Natural killer cell (primary cell): ENCODE results near the gene RAI1. TPM values are rescaled to one million over a fixed set of nuclear protein-coding genes. Genes with fewer than 3 reads are reported as not detected.

Source experiments
- ATAC-seq, 3 donors: fragments of 150-1000 bp in 2 of 3; fragments of 200-7000 bp in 1 of 3; cut with Tn5 transposase; 1 replicate in 1 of 3; 2 replicates in 2 of 3; pipeline ENCODE4 v1.10.0; 2021; ENCODE audit warnings: mild to moderate bottlenecking in 2 of 3, moderate library complexity in 2 of 3
- DNase-seq, 2 donors: peaks; one replicate each; pipeline versions ENCODE4 v3.0.0 to v3.0.0-alpha.2; 2013 to 2021; ENCODE audit warnings: mixed read lengths in 1 of 2
- H3K27ac ChIP-seq: one replicate; pipeline ENCODE4 v1.5.1; 2013; ENCODE audit warnings: mild to moderate bottlenecking, low read length
- H3K27me3 ChIP-seq: one replicate; pipeline ENCODE4 v1.6.1; 2013; ENCODE audit warnings: low read length; ENCODE audit not compliant: control insufficient read depth, insufficient read depth
- H3K36me3 ChIP-seq: one replicate; pipeline ENCODE4 v1.6.1; 2013; ENCODE audit warnings: low read length; ENCODE audit not compliant: control insufficient read depth, insufficient read depth
- H3K4me1 ChIP-seq: one replicate; pipeline ENCODE4 v1.6.1; 2013; ENCODE audit warnings: low read length; ENCODE audit not compliant: control insufficient read depth, insufficient read depth
- H3K4me3 ChIP-seq: one replicate; pipeline ENCODE4 v1.5.1; 2013; ENCODE audit warnings: low read length
- H3K9me3 ChIP-seq: one replicate; pipeline ENCODE4 v1.6.1; 2013; ENCODE audit warnings: low read length; ENCODE audit not compliant: control insufficient read depth, insufficient read depth
- H3K27ac Mint-ChIP-seq, 2 donors: one replicate each; pipeline ENCODE4 v1.8.0; 2022; ENCODE audit warnings: mild to moderate bottlenecking in 2 of 2, mixed read lengths in 2 of 2, moderate library complexity in 1 of 2
- H3K27me3 Mint-ChIP-seq, 2 donors: one replicate each; pipeline ENCODE4 v1.8.0; 2022; ENCODE audit warnings: low read depth in 2 of 2, mixed read lengths in 2 of 2
- H3K36me3 Mint-ChIP-seq: one replicate; pipeline ENCODE4 v1.8.0; 2022; ENCODE audit warnings: mixed read lengths
- H3K4me1 Mint-ChIP-seq, 2 donors: one replicate each; pipeline ENCODE4 v1.8.0; 2022; ENCODE audit warnings: mixed read lengths in 2 of 2
- H3K4me3 Mint-ChIP-seq: one replicate; pipeline ENCODE4 v1.8.0; 2022; ENCODE audit warnings: mild to moderate bottlenecking, moderate library complexity, mixed read lengths
- H3K9me3 Mint-ChIP-seq, 2 donors: one replicate each; pipeline ENCODE4 v1.8.0; 2022; ENCODE audit warnings: mixed read lengths in 2 of 2
- WGBS: methylation state at CpG from one replicate; pipeline ENCODE4 v1.1.7; 2013; ENCODE audit warnings: missing lambda C conversion rate; ENCODE audit not compliant: insufficient coverage; 5-methylcytosine and 5-hydroxymethylcytosine counted together
- intact Hi-C: fragments of 100-400 bp; cut with micrococcal nuclease; formaldehyde crosslinking; loops from one replicate; pipeline ENCODE4 v1.14.2; 2022
- total RNA-seq, 4 donors: library from RNA; stranded (reverse); fragments of 120-200 nt in 1 of 4; gene quantifications; one replicate each; pipeline versions ENCODE4 v1.2.3 to v1.2.4, GENCODE V29; 2013 to 2022
- TF ChIP-seq, protein P1 (sequence below): fragments of 200-600 bp; IDR thresholded peaks from one replicate; pipeline ENCODE4 v1.8.0; 2022; ENCODE audit warnings: antibody characterized with exemption

Gene RAI1
- total RNA-seq, 3 donors from 2014 or later (not counting 1 experiment from before 2014, with no cell fraction given) = 39.8 to 55.0 (median 49.4) TPM

DNA sequence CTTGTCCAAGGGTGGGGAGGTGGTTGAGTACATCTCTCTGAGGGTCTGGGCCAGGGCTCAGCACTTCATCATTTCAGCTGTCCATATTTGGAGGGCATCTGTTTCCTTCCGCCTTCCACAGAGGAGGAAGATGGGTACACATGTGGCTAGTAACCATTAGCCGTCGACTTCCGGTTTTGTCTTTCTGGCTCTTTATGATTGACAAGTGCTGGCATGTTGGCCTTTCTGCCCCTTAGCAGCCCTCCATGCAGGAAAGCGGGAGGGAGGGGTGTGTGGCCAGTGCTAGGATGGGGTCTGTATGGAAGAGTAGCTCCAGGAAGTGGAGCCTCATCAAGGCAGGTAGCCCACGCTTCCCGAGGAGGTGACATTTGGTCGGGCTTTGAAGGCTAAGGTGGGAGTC lies 69.6 kb downstream of the RAI1 start:
- Histone ChIP-seq H3K27ac (peak overlapping the region; percentile 93), H3K4me1 (peaks cover 66% of the 10 kb centered on the region), H3K9me3 (no peaks in the 10 kb centered on the region), H3K27me3 (no peaks in the 10 kb centered on the region), H3K36me3 (no peaks in the 10 kb centered on the region), H3K4me3 (no peak overlapping the region)
- H3K27me3 Mint-ChIP-seq = no peaks in the 10 kb centered on the region
- 0% methylated on average over 8 of the region's 8 CpGs for WGBS
- TF ChIP-seq, protein P1, sequence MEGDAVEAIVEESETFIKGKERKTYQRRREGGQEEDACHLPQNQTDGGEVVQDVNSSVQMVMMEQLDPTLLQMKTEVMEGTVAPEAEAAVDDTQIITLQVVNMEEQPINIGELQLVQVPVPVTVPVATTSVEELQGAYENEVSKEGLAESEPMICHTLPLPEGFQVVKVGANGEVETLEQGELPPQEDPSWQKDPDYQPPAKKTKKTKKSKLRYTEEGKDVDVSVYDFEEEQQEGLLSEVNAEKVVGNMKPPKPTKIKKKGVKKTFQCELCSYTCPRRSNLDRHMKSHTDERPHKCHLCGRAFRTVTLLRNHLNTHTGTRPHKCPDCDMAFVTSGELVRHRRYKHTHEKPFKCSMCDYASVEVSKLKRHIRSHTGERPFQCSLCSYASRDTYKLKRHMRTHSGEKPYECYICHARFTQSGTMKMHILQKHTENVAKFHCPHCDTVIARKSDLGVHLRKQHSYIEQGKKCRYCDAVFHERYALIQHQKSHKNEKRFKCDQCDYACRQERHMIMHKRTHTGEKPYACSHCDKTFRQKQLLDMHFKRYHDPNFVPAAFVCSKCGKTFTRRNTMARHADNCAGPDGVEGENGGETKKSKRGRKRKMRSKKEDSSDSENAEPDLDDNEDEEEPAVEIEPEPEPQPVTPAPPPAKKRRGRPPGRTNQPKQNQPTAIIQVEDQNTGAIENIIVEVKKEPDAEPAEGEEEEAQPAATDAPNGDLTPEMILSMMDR = no peak
- H3K36me3 Mint-ChIP-seq = no peaks in the 10 kb centered on the region
- peak overlapping the region; percentile 91 for H3K4me3 Mint-ChIP-seq
- intact Hi-C loops = loop anchor here (2.0 to 5.0 kb wide), 4 partner anchors 39 to 221 kb away; partner anchors contain the start of genes DRC3, SREBF1 and TOM1L2
- ATAC-seq = peak; percentile 15 to 22 (median 16)
- peaks cover 49 to 51% of the 10 kb centered on the region in 2 donors for H3K4me1 Mint-ChIP-seq
- peak; percentile 38 to 74 for DNase-seq
- H3K9me3 Mint-ChIP-seq = no peaks in the 10 kb centered on the region
- peak overlapping the region; percentile 95 to 99 for H3K27ac Mint-ChIP-seq

DNA sequence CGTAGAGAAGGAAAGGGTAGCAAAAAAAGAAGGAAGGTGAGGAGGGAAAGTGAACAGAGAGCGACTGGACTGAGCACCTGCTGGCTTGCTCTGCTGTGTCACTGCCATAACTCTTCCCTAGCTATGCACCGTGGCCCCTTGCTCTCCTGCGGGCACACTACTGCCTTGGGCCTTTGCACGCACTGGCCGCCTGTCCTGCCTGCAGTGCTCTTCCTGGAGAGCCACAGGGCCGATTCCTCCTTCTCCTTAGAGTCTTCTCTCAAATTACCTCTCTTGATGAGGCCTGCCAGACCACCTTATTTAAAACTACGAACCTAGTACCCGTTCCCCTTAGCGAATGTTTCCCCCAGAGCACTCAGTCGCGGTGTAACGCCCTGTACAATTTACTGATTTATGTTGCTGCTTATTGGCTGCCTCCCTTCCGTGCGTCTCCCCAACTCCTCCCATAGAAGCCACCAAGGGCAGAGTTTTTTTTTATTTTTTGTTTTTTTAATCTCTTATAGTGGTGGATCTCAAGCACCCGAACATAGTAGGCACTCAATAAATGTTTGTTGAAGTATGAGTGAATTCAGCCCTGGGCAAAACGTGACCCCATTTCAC lies 70.3 kb downstream of the RAI1 start:
- no peaks in the 10 kb centered on the region for H3K27me3 Mint-ChIP-seq
- no peaks in the 10 kb centered on the region for H3K36me3 Mint-ChIP-seq
- Histone ChIP-seq H3K27me3 (no peaks in the 10 kb centered on the region), H3K36me3 (no peaks in the 10 kb centered on the region), H3K4me3 (peak overlapping the region; percentile 30), H3K27ac (peak overlapping the region; percentile 93), H3K4me1 (peaks cover 72% of the 10 kb centered on the region), H3K9me3 (no peaks in the 10 kb centered on the region)
- H3K27ac Mint-ChIP-seq = peak overlapping the region; percentile 95 to 99
- intact Hi-C loops = loop anchor here (1.0 to 5.0 kb wide), 7 partner anchors 31 to 221 kb away; partner anchors contain the start of genes DRC3, SREBF1 and TOM1L2
- H3K4me1 Mint-ChIP-seq = peaks cover 53 to 55% of the 10 kb centered on the region in 2 donors
- peak in 1 of 2 donors; percentile 82 for DNase-seq
- H3K9me3 Mint-ChIP-seq = no peaks in the 10 kb centered on the region
- TF ChIP-seq, protein P1 = no peak
- peak; percentile 42 to 50 (median 46) for ATAC-seq
- 14% methylated on average over 16 of the region's 17 CpGs for WGBS
- H3K4me3 Mint-ChIP-seq = peak overlapping the region; percentile 91

DNA sequence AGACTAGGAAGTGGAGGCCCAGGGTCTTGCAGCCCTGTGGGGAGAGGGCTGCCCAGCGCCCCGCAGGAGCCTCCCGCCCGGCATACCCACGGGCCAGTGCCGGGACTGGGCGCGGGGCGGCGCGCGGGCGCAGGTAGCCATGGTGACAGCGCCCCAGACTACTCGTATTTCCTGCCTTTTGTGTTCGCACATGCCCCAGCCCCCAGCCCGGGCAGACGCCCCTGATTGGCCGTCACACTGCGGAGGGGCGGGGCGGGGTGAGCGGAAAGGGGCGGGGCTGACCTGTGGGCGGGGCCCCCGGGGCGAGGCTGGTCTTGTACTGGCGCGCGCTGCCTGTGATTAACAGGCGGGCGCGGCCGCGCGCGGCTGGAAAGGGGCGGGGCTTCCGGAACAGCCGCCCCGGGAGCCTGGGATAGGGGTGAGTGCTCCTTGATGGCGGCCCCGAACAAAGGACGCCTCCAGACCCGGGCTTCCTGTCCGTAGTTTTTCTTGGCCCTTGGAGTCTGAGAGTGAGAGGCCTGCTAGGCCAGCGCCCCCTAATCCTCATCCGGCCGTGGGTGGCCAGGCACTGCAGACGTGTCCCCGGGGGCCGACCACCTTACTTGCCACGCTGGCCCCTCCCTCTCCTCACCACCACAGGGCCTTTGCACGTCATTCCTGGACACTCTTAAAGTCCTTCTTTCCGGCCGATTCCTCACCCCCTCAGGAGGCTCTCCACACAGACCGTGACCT lies 71.0 kb downstream of the RAI1 start:
- peak; percentile 87 to 97 (median 89) for ATAC-seq
- Histone ChIP-seq H3K27ac (peak overlapping the region; percentile 93), H3K4me1 (peaks cover 78% of the 10 kb centered on the region), H3K9me3 (no peaks in the 10 kb centered on the region), H3K27me3 (no peaks in the 10 kb centered on the region), H3K4me3 (peak overlapping the region; percentile 57), H3K36me3 (no peaks in the 10 kb centered on the region)
- H3K9me3 Mint-ChIP-seq = no peaks in the 10 kb centered on the region
- H3K36me3 Mint-ChIP-seq = no peaks in the 10 kb centered on the region
- DNase-seq = peak; percentile 96 to 97
- peaks cover 59 to 61% of the 10 kb centered on the region in 2 donors for H3K4me1 Mint-ChIP-seq
- intact Hi-C loops = loop anchor here (1.0 to 5.0 kb wide), 6 partner anchors 31 to 220 kb away; partner anchors contain the start of genes DRC3, SREBF1 and TOM1L2
- TF ChIP-seq, protein P1 = peak; percentile 40
- peak overlapping the region; percentile 95 to 99 for H3K27ac Mint-ChIP-seq
- H3K27me3 Mint-ChIP-seq = no peaks in the 10 kb centered on the region
- H3K4me3 Mint-ChIP-seq = peak overlapping the region; percentile 91
- 3% methylated on average over 57 of the region's 57 CpGs for WGBS
